Measurements from ENCODE around the gene ZNF408.
"Not testable (repeated sequence)": the region's sequence is repeated elsewhere in the genome, so short reads cannot be mapped to it uniquely, and the experiment has no call there.

ZNF408 gene

GRCh38 chr11:46711303-46711702, 10.5 kb downstream of the ZNF408 start:
- Histone ChIP-seq H3K9me3 (ENCODE audit: control insufficient read depth in 2 of 2, low read length in 2 of 2) (no peaks in the 10 kb centered on the region), H3K27ac (ENCODE audit: low read depth in 2 of 2, low read length in 2 of 2) (peak overlapping the region; percentile 50 to 61), H3K27me3 (ENCODE audit: control insufficient read depth in 2 of 2, insufficient read depth in 2 of 2, low read length in 2 of 2) (no peaks in the 10 kb centered on the region), H3K4me1 (ENCODE audit: control insufficient read depth in 2 of 2, insufficient read depth in 2 of 2, low read length in 2 of 2) (no peaks in the 10 kb centered on the region), H3K36me3 (ENCODE audit: control insufficient read depth in 2 of 2, insufficient read depth in 2 of 2, low read length in 2 of 2) (peaks cover 9 to 11% of the 10 kb centered on the region in 2 donors), H3K9ac (ENCODE audit: low read depth in 1 of 2, low read length in 2 of 2) (no peak overlapping the region), H3K4me3 (ENCODE audit: low read length in 2 of 2) (no peak overlapping the region)

- H3K27ac ChIP-seq (ENCODE audit: low read depth in 2 of 2, low read length in 2 of 2): no peak overlapping the region
- H3K9ac ChIP-seq (ENCODE audit: low read depth in 1 of 2, low read length in 2 of 2): no peak overlapping the region
- no peaks in the 10 kb centered on the region for H3K36me3 ChIP-seq (ENCODE audit: control insufficient read depth in 2 of 2, insufficient read depth in 2 of 2, low read length in 2 of 2)
- H3K4me3 ChIP-seq (ENCODE audit: low read length in 2 of 2): no peak overlapping the region
- H3K4me1 ChIP-seq (ENCODE audit: control insufficient read depth in 2 of 2, insufficient read depth in 2 of 2, low read length in 2 of 2): peaks cover 0 to 3% of the 10 kb centered on the region in 2 donors
- H3K9me3 ChIP-seq (ENCODE audit: control insufficient read depth in 2 of 2, low read length in 2 of 2): no peaks in the 10 kb centered on the region
- no peaks in the 10 kb centered on the region for H3K27me3 ChIP-seq (ENCODE audit: control insufficient read depth in 2 of 2, insufficient read depth in 2 of 2, low read length in 2 of 2)
These were observed 12.2 kb downstream of the ZNF408 start for GRCh38 chr11:46712874-46713576.

GRCh38 chr11:46717825-46718154, 17.0 kb downstream of the ZNF408 start:
- not testable (repeated sequence) for H3K9ac ChIP-seq (ENCODE audit: low read depth in 1 of 2, low read length in 2 of 2); H3K36me3 ChIP-seq (ENCODE audit: control insufficient read depth in 2 of 2, insufficient read depth in 2 of 2, low read length in 2 of 2); H3K27me3 ChIP-seq (ENCODE audit: control insufficient read depth in 2 of 2, insufficient read depth in 2 of 2, low read length in 2 of 2); H3K9me3 ChIP-seq (ENCODE audit: control insufficient read depth in 2 of 2, low read length in 2 of 2); H3K4me3 ChIP-seq (ENCODE audit: low read length in 2 of 2); H3K4me1 ChIP-seq (ENCODE audit: control insufficient read depth in 2 of 2, insufficient read depth in 2 of 2, low read length in 2 of 2)
- peak overlapping the region in 1 of 2 donors; percentile 42 for H3K27ac ChIP-seq (ENCODE audit: low read depth in 2 of 2, low read length in 2 of 2)

GRCh38 chr11:46718155-46719019, 17.6 kb downstream of the ZNF408 start:
- Histone ChIP-seq H3K27me3 (ENCODE audit: control insufficient read depth in 2 of 2, insufficient read depth in 2 of 2, low read length in 2 of 2) (no peaks in the 10 kb centered on the region), H3K4me3 (ENCODE audit: low read length in 2 of 2) (no peak overlapping the region), H3K9me3 (ENCODE audit: control insufficient read depth in 2 of 2, low read length in 2 of 2) (no peaks in the 10 kb centered on the region), H3K36me3 (ENCODE audit: control insufficient read depth in 2 of 2, insufficient read depth in 2 of 2, low read length in 2 of 2) (no peaks in the 10 kb centered on the region), H3K9ac (ENCODE audit: low read depth in 1 of 2, low read length in 2 of 2) (no peak overlapping the region), H3K27ac (ENCODE audit: low read depth in 2 of 2, low read length in 2 of 2) (peak overlapping the region; percentile 56 to 58), H3K4me1 (ENCODE audit: control insufficient read depth in 2 of 2, insufficient read depth in 2 of 2, low read length in 2 of 2) (peaks cover 3 to 10% of the 10 kb centered on the region in 2 donors)

DNA sequence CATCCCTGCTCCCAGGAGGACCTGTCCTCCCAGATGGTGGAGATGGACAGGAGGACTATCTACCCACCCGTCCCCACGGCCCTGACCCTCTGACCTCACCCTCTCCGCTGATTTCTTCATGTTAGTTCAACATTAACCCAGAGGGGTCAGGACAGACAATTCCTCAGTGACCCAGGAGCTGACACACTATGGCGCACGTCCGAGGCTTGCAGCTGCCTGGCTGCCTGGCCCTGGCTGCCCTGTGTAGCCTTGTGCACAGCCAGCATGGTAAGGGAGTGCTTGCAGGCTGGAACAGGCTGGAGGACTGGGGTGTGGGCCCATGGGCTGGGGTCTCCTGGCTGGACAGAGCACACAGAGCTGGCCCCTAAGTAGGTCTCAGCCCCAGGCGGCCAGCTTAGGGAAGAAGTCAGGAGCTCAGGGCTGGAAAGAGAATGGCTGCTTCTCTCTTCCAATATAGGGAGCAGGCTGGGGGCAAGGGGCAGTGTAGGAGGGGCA, 18.3 kb downstream of the ZNF408 start, which contains the start of gene F2:
TSS of gene F2 (plus strand) at position 166 of the 495 bp plus-strand sequence. CDS start at position 189, 23 bp downstream.
- Histone ChIP-seq H3K4me1 (ENCODE audit: control insufficient read depth in 2 of 2, insufficient read depth in 2 of 2, low read length in 2 of 2) (peaks cover 3 to 10% of the 10 kb centered on the region in 2 donors), H3K4me3 (ENCODE audit: low read length in 2 of 2) (no peak within 1 kb of the TSS), H3K36me3 (ENCODE audit: control insufficient read depth in 2 of 2, insufficient read depth in 2 of 2, low read length in 2 of 2) (no peaks in the 10 kb centered on the region), H3K27me3 (ENCODE audit: control insufficient read depth in 2 of 2, insufficient read depth in 2 of 2, low read length in 2 of 2) (no peaks in the 10 kb centered on the region), H3K9ac (ENCODE audit: low read depth in 1 of 2, low read length in 2 of 2) (no peak within 1 kb of the TSS), H3K9me3 (ENCODE audit: control insufficient read depth in 2 of 2, low read length in 2 of 2) (no peaks in the 10 kb centered on the region), H3K27ac (ENCODE audit: low read depth in 2 of 2, low read length in 2 of 2) (peak within 1 kb of the TSS; percentile 56 to 58)

- Histone ChIP-seq H3K9ac (ENCODE audit: low read depth in 1 of 2, low read length in 2 of 2) (no peak overlapping the region), H3K27me3 (ENCODE audit: control insufficient read depth in 2 of 2, insufficient read depth in 2 of 2, low read length in 2 of 2) (no peaks in the 10 kb centered on the region), H3K4me3 (ENCODE audit: low read length in 2 of 2) (no peak overlapping the region), H3K27ac (ENCODE audit: low read depth in 2 of 2, low read length in 2 of 2) (no peak overlapping the region), H3K36me3 (ENCODE audit: control insufficient read depth in 2 of 2, insufficient read depth in 2 of 2, low read length in 2 of 2) (no peaks in the 10 kb centered on the region), H3K4me1 (ENCODE audit: control insufficient read depth in 2 of 2, insufficient read depth in 2 of 2, low read length in 2 of 2) (peaks cover 3 to 10% of the 10 kb centered on the region in 2 donors), H3K9me3 (ENCODE audit: control insufficient read depth in 2 of 2, low read length in 2 of 2) (no peaks in the 10 kb centered on the region)
These were observed 18.9 kb downstream of the ZNF408 start for GRCh38 chr11:46719543-46720218.

- no peak overlapping the region for H3K9ac ChIP-seq (ENCODE audit: low read depth in 1 of 2, low read length in 2 of 2)
- peaks cover 3 to 10% of the 10 kb centered on the region in 2 donors for H3K4me1 ChIP-seq (ENCODE audit: control insufficient read depth in 2 of 2, insufficient read depth in 2 of 2, low read length in 2 of 2)
- H3K9me3 ChIP-seq (ENCODE audit: control insufficient read depth in 2 of 2, low read length in 2 of 2): no peaks in the 10 kb centered on the region
- no peaks in the 10 kb centered on the region for H3K36me3 ChIP-seq (ENCODE audit: control insufficient read depth in 2 of 2, insufficient read depth in 2 of 2, low read length in 2 of 2)
- H3K27me3 ChIP-seq (ENCODE audit: control insufficient read depth in 2 of 2, insufficient read depth in 2 of 2, low read length in 2 of 2): no peaks in the 10 kb centered on the region
- no peak overlapping the region for H3K4me3 ChIP-seq (ENCODE audit: low read length in 2 of 2)
- no peak overlapping the region for H3K27ac ChIP-seq (ENCODE audit: low read depth in 2 of 2, low read length in 2 of 2)
These were observed 20.5 kb downstream of the ZNF408 start for GRCh38 chr11:46721286-46721685.

- H3K27me3 ChIP-seq (ENCODE audit: control insufficient read depth in 2 of 2, insufficient read depth in 2 of 2, low read length in 2 of 2): no peaks in the 10 kb centered on the region
- no peak overlapping the region for H3K4me3 ChIP-seq (ENCODE audit: low read length in 2 of 2)
- peaks cover 3 to 9% of the 10 kb centered on the region in 2 donors for H3K4me1 ChIP-seq (ENCODE audit: control insufficient read depth in 2 of 2, insufficient read depth in 2 of 2, low read length in 2 of 2)
- no peaks in the 10 kb centered on the region for H3K36me3 ChIP-seq (ENCODE audit: control insufficient read depth in 2 of 2, insufficient read depth in 2 of 2, low read length in 2 of 2)
- H3K27ac ChIP-seq (ENCODE audit: low read depth in 2 of 2, low read length in 2 of 2): no peak overlapping the region
- H3K9me3 ChIP-seq (ENCODE audit: control insufficient read depth in 2 of 2, low read length in 2 of 2): no peaks in the 10 kb centered on the region
- H3K9ac ChIP-seq (ENCODE audit: low read depth in 1 of 2, low read length in 2 of 2): no peak overlapping the region
These were observed 21.9 kb downstream of the ZNF408 start for GRCh38 chr11:46722566-46723358.

DNA sequence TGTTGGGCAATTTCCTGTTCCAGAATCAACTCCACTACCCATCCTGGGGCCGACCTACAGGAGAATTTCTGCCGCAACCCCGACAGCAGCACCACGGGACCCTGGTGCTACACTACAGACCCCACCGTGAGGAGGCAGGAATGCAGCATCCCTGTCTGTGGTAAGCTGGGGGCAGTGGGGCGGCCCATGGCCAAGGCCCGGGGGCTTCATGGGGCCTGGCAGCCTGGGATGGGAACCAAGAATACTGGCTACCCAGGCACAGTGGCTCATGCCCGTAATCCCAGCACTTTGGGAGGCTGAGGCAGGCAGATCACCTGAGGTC, 22.5 kb downstream of the ZNF408 start:
- Histone ChIP-seq H3K27me3 (ENCODE audit: control insufficient read depth in 2 of 2, insufficient read depth in 2 of 2, low read length in 2 of 2) (no peaks in the 10 kb centered on the region), H3K9me3 (ENCODE audit: control insufficient read depth in 2 of 2, low read length in 2 of 2) (no peaks in the 10 kb centered on the region), H3K27ac (ENCODE audit: low read depth in 2 of 2, low read length in 2 of 2) (no peak overlapping the region), H3K4me3 (ENCODE audit: low read length in 2 of 2) (no peak overlapping the region), H3K36me3 (ENCODE audit: control insufficient read depth in 2 of 2, insufficient read depth in 2 of 2, low read length in 2 of 2) (no peaks in the 10 kb centered on the region), H3K4me1 (ENCODE audit: control insufficient read depth in 2 of 2, insufficient read depth in 2 of 2, low read length in 2 of 2) (peaks cover 2 to 4% of the 10 kb centered on the region in 2 donors), H3K9ac (ENCODE audit: low read depth in 1 of 2, low read length in 2 of 2) (no peak overlapping the region)
